MCF 10A (cell line): ENCODE measurements around the gene MT1E. TPM values are rescaled to one million over a fixed set of nuclear protein-coding genes. Genes with fewer than 3 reads are reported as not detected.

Source experiments
- BruUV-seq: library from RNA; stranded (reverse); fragments of 400-500 nt; replicated peaks from 2 replicates; lab custom pipeline; 2021; lab: Mats Ljungman, UMichigan
- CTCF ChIA-PET: fragments of 300-600 bp; sonication (Branson Sonifier 250); formaldehyde crosslinking; extraction: SDS; loops from one replicate; lab custom pipeline; 2021; ENCODE audit warnings: antibody characterized with exemption, inconsistent platforms; lab: Yijun Ruan, JAX
- POLR2A ChIA-PET: fragments of 300-600, 350-650 bp; sonication (Branson Sonifier 250); formaldehyde crosslinking; extraction: SDS; loops from one replicate; lab custom pipeline; 2020; ENCODE audit warnings: antibody characterized with exemption, inconsistent platforms; lab: Yijun Ruan, JAX
- DNase-seq: peaks from one replicate; pipeline ENCODE4 v3.0.0-alpha.2; 2018; ENCODE audit not compliant: unreplicated experiment
- H3K27ac Mint-ChIP-seq: one replicate; pipeline ENCODE4 v1.8.0; 2022; ENCODE audit warnings: mild to moderate bottlenecking, low read depth, mixed read lengths; ENCODE audit not compliant: unreplicated experiment
- H3K27me3 Mint-ChIP-seq: one replicate; pipeline ENCODE4 v1.8.0; 2022; ENCODE audit warnings: mixed read lengths; ENCODE audit not compliant: insufficient read depth, unreplicated experiment
- H3K36me3 Mint-ChIP-seq: one replicate; pipeline ENCODE4 v1.8.0; 2022; ENCODE audit warnings: mild to moderate bottlenecking, moderate library complexity, mixed read lengths; ENCODE audit not compliant: insufficient read depth, unreplicated experiment
- H3K4me1 Mint-ChIP-seq: one replicate; pipeline ENCODE4 v1.8.0; 2022; ENCODE audit warnings: mixed read lengths; ENCODE audit not compliant: insufficient read depth, unreplicated experiment
- H3K4me3 Mint-ChIP-seq: one replicate; pipeline ENCODE4 v1.8.0; 2022; ENCODE audit warnings: mild to moderate bottlenecking, moderate library complexity, mixed read lengths; ENCODE audit not compliant: unreplicated experiment
- H3K9me3 Mint-ChIP-seq: one replicate; pipeline ENCODE4 v1.8.0; 2022; ENCODE audit warnings: mixed read lengths; ENCODE audit not compliant: unreplicated experiment
- CTCF ChIP-seq: fragments of 200-600 bp; IDR thresholded peaks from one replicate; pipeline ENCODE4 v1.8.0; 2022; ENCODE audit warnings: antibody characterized with exemption, mild to moderate bottlenecking; ENCODE audit not compliant: unreplicated experiment
- intact Hi-C: fragments of 100-400 bp; cut with micrococcal nuclease; formaldehyde crosslinking; loops from 2 replicates; pipeline ENCODE4 v1.14.1; 2022
- total RNA-seq: library from RNA; stranded (reverse); gene quantifications from 2 replicates; pipeline ENCODE4 v1.2.3, GENCODE V29; 2022

MT1E gene
- total RNA-seq, 1 experiment from 2014 or later, result 934 TPM

DNA sequence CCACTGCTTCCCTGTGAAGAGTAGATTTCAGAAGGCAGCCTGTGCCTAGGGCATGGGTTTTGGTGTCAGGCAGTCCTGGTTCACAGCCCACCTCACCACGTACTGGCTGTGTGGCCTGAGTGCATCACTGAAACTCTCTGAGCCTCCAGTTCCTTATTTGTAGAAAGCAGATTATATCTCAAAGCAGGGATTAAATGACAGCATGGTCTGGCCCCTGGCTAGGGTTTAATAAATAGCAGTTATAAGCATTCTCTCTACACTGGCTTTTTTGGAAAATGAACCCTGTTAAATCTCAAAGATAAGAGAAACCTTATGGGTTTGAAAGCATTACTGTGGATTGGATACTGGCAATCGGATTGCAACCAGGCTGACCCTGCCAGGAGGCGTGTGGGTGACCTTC, 4.0 kb downstream of the MT1E start:
- intact Hi-C loops, result no loop called here
- DNase-seq, result no peak
- ChIA-PET CTCF (interaction anchor here (1.4 kb wide), 1 partner anchor 39 kb away, joined by 3 read pairs; no protein-coding TSS in a partner anchor), POLR2A (interaction anchor here (1.4 to 15.3 kb wide), 7 partner anchors 8 to 72 kb away, joined by 6 to 1404 read pairs (median 31); partner anchors contain the start of genes MT1X and MT2A)
- H3K4me1 Mint-ChIP-seq, result peaks cover 18% of the 10 kb centered on the region
- no peak overlapping the region for H3K4me3 Mint-ChIP-seq
- no peaks in the 10 kb centered on the region for H3K27me3 Mint-ChIP-seq
- peaks cover 30% of the 10 kb centered on the region for H3K36me3 Mint-ChIP-seq
- no TSS peak for BruUV-seq
- H3K27ac Mint-ChIP-seq, result no peak overlapping the region
- TF ChIP-seq CTCF, result no peak
- H3K9me3 Mint-ChIP-seq, result no peaks in the 10 kb centered on the region

DNA sequence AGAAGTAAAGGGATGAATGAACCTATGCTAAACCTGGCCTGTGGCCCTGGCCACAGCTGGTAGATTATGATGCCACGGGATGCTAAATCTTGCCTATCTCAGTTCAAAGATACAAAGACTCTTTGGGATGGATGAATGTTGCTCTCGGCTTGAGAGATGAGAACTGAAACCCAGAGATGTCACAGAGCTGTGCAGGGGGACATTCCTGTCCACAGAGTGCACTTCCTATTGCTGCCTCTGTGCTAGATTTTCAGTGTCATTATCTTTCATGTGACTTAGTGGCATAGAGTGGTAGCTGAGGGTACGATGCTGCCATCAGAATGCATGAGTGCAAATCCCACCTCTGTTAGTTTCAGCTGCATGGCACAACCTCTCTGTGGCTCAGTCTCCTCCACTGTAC, 4.6 kb downstream of the MT1E start:
- intact Hi-C loops, result no loop called here
- POLR2A ChIA-PET, result interaction anchor here (2.1 to 15.3 kb wide), 3 partner anchors 13 to 53 kb away, joined by 6 to 1404 read pairs (median 31); partner anchors contain the start of genes MT1X and MT2A
- peaks cover 26% of the 10 kb centered on the region for H3K36me3 Mint-ChIP-seq
- H3K27ac Mint-ChIP-seq, result no peak overlapping the region
- no peaks in the 10 kb centered on the region for H3K9me3 Mint-ChIP-seq
- no peak for DNase-seq
- no peak overlapping the region for H3K4me3 Mint-ChIP-seq
- CTCF ChIA-PET, result interaction anchor here (0.7 to 1.4 kb wide), 4 partner anchors 18 to 53 kb away, joined by 3 to 4 read pairs (median 3); no protein-coding TSS in a partner anchor
- TF ChIP-seq CTCF, result no peak
- no peaks in the 10 kb centered on the region for H3K27me3 Mint-ChIP-seq
- peaks cover 13% of the 10 kb centered on the region for H3K4me1 Mint-ChIP-seq
- no TSS peak for BruUV-seq

GRCh38 chr16:56631197-56631596, 5.6 kb downstream of the MT1E start:
- H3K27me3 Mint-ChIP-seq, result no peaks in the 10 kb centered on the region
- H3K4me3 Mint-ChIP-seq, result no peak overlapping the region
- ChIA-PET POLR2A (interaction anchor here (0.6 to 15.3 kb wide), 8 partner anchors 10 to 1160 kb away, joined by 3 to 1404 read pairs (median 6); partner anchors contain the start of genes MT1X and MT2A), CTCF (interaction anchor here (0.9 to 1.4 kb wide), 4 partner anchors 27 to 71 kb away, joined by 3 to 4 read pairs (median 4); no protein-coding TSS in a partner anchor)
- intact Hi-C loops, result no loop called here
- H3K9me3 Mint-ChIP-seq, result no peaks in the 10 kb centered on the region
- BruUV-seq, result no TSS peak
- H3K4me1 Mint-ChIP-seq, result peaks cover 12% of the 10 kb centered on the region
- DNase-seq, result peak; percentile 69
- TF ChIP-seq CTCF, result no peak
- peaks cover 15% of the 10 kb centered on the region for H3K36me3 Mint-ChIP-seq
- no peak overlapping the region for H3K27ac Mint-ChIP-seq

DNA sequence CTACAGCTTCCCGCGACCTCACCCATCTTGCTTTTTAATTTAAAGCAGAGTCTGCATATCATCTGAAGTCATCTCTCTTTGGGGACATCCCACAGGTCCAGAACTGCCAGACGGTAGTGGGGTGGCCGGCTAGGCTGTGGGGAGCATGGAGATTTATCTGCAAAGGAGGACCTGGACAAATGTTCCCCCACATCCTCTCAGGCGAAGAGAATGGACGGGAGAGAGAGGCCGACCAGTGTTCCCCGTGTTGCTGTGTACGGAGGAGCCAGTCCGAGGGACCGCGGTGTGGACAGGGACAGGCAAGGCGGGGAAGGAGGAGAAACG, 6.2 kb downstream of the MT1E start:
- POLR2A ChIA-PET, result interaction anchor here (1.2 to 15.3 kb wide), 6 partner anchors 9 to 71 kb away, joined by 5 to 1404 read pairs (median 7); partner anchors contain the start of genes MT1X and MT2A
- peaks cover 14% of the 10 kb centered on the region for H3K4me1 Mint-ChIP-seq
- BruUV-seq, result no TSS peak

More for the DNA sequence above, 6.2 kb downstream of the MT1E start:
- H3K9me3 Mint-ChIP-seq, result no peaks in the 10 kb centered on the region
- H3K4me3 Mint-ChIP-seq, result no peak overlapping the region
- no peak for DNase-seq
- H3K27me3 Mint-ChIP-seq, result no peaks in the 10 kb centered on the region
- peaks cover 12% of the 10 kb centered on the region for H3K36me3 Mint-ChIP-seq
- intact Hi-C loops, result no loop called here
- no peak overlapping the region for H3K27ac Mint-ChIP-seq
- no peak for TF ChIP-seq CTCF
- CTCF ChIA-PET, result interaction anchor here (1.2 kb wide), 1 partner anchor 70 kb away, joined by 4 read pairs; no protein-coding TSS in a partner anchor
